Keratinocyte (primary cell): ENCODE results near the gene ADGRG6.

ENCODE experiments used
- CTCF ChIP-seq, 3 experiments: IDR thresholded peaks in 1 of 3; conservative IDR thresholded peaks in 1 of 3; optimal IDR thresholded peaks in 1 of 3; 2 replicates in 2 of 3; 3 replicates in 1 of 3; pipeline versions ENCODE3 to v1.5.1; 2011; ENCODE audit warnings: low read length in 3 of 3, mild to moderate bottlenecking in 3 of 3, moderate library complexity in 2 of 3, control low read depth in 1 of 3, inconsistent platforms in 1 of 3; ENCODE audit not compliant: insufficient read depth in 2 of 3; ENCODE audit errors: extremely low read depth in 1 of 3
- EZH2 ChIP-seq: IDR thresholded peaks from one replicate; pipeline ENCODE4 v1.6.1; 2012; ENCODE audit warnings: inconsistent platforms, mild to moderate bottlenecking, low read length, moderate library complexity

DNA sequence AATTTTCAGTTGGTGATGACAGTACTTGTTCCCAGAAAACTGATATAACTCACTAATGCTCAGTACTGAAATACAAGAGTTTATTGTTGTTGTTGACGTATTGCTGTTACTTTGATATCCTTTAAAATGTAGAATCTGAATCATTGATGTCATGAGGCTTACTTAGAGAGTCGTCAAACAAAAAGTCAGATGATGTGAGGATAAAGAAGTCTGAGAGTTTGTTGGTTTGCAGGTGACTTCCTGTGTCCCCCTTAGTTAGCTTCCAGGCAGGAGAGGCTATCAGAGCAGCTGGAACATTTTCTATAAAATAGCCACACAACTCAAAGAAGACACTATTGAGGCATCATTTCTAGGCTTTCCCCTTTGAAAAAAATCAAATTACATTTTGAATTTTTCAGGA lies 97.9 kb downstream of the ADGRG6 start:
- TF ChIP-seq CTCF (optimal IDR thresholded peaks at IDR 0.05 in 1 of 3, IDR thresholded peaks at IDR 0.05 in 1 of 3, conservative IDR thresholded peaks at IDR 0.05 in 1 of 3; ENCODE audit: extremely low read depth in 1 of 3, insufficient read depth in 2 of 3, low read length in 3 of 3) (no peak), EZH2 (no peak)
